ENCODE measurements around the gene ICAM1. TPM values are rescaled to one million over a fixed set of nuclear protein-coding genes. Genes with fewer than 3 reads are reported as not detected.
"Not testable (repeated sequence)": the region's sequence is repeated elsewhere in the genome, so short reads cannot be mapped to it uniquely, and the experiment has no call there.

ICAM1 gene
- polyA plus RNA-seq, 3 donors, result 5.3 to 6.7 (median 6.7) TPM

- DNase-seq (ENCODE audit: extremely low read depth in 1 of 11, low read depth in 9 of 11, low spot score in 4 of 11), result no peak
Observed at GRCh38 chr19:10262771-10263170, 8.1 kb upstream of the ICAM1 start.

DNA sequence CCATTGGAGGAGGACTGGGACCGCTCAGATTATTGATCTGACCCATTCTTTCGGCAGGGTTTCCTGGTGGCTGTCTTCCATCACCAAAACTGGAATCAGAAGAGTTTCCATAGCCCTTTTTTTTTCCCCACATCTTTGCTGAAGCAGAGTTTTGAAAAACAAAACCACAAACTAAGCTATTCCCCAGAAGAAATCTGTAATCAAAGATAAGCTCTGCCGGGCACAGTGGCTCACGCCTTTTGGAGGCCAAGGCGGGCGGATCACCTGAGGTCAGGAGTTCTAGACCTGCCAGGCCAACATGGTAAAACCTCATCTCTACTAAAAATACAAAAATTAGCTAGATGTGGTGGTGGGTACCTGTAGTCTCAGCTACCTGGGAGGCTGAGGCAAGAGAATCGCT lies 4.2 kb upstream of the ICAM1 start:
- DNase-seq (ENCODE audit: extremely low read depth in 1 of 11, low read depth in 9 of 11, low spot score in 4 of 11), result no peak

GRCh38 chr19:10268071-10268470 lies 2.8 kb upstream of the ICAM1 start:
- DNase-seq (ENCODE audit: extremely low read depth in 1 of 11, low read depth in 9 of 11, low spot score in 4 of 11), result no peak

- DNase-seq (ENCODE audit: extremely low read depth in 1 of 11, low read depth in 9 of 11, low spot score in 4 of 11), result peak in 3 of 11 donors; percentile 55 to 68 (median 67)
Observed at GRCh38 chr19:10269333-10270179, 1.4 kb upstream of the ICAM1 start.

- no peak for DNase-seq (ENCODE audit: extremely low read depth in 1 of 11, low read depth in 9 of 11, low spot score in 4 of 11)
Observed at GRCh38 chr19:10270180-10270615, 722 bp upstream of the ICAM1 start.

DNA sequence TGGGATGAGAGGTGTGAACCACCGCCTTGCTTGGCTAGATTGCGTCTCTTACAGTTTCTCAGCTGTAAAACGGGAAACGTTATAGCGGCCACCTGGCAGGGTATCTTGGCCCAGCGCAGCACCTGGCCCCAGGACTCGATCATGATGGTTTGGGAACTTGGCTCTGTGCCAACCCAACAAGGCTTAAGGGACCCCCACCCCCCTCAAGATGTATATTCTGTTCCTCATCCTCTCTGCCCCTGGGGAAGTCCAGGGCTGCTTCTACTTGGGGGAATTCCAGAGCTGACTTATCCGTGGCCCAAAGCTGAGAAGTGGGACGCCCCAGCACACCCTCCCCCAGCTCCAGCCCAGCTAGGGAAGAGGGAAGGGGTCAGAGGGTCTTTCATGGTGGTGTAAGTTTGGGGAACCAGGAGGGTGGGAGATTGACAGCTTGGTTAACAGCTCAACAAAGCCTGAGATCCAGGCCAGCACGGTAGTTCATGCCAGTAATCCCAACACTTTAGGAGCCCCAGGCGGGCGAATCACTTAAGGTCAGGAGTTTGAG lies 695 bp downstream of the ICAM1 start:
- DNase-seq (ENCODE audit: extremely low read depth in 1 of 11, low read depth in 9 of 11, low spot score in 4 of 11), result no peak

DNA sequence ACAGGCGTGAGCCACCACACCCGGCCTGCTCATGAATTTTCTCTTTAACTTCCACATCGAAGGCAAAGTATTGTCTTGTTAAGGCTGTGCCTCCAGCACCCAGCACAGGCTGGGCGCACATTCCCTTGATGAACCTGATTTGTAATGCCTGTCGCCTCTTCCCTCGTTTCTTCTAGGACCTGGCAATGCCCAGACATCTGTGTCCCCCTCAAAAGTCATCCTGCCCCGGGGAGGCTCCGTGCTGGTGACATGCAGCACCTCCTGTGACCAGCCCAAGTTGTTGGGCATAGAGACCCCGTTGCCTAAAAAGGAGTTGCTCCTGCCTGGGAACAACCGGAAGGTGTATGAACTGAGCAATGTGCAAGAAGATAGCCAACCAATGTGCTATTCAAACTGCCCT lies 3.7 kb downstream of the ICAM1 start:
- no peak for DNase-seq (ENCODE audit: extremely low read depth in 1 of 11, low read depth in 9 of 11, low spot score in 4 of 11)

DNA sequence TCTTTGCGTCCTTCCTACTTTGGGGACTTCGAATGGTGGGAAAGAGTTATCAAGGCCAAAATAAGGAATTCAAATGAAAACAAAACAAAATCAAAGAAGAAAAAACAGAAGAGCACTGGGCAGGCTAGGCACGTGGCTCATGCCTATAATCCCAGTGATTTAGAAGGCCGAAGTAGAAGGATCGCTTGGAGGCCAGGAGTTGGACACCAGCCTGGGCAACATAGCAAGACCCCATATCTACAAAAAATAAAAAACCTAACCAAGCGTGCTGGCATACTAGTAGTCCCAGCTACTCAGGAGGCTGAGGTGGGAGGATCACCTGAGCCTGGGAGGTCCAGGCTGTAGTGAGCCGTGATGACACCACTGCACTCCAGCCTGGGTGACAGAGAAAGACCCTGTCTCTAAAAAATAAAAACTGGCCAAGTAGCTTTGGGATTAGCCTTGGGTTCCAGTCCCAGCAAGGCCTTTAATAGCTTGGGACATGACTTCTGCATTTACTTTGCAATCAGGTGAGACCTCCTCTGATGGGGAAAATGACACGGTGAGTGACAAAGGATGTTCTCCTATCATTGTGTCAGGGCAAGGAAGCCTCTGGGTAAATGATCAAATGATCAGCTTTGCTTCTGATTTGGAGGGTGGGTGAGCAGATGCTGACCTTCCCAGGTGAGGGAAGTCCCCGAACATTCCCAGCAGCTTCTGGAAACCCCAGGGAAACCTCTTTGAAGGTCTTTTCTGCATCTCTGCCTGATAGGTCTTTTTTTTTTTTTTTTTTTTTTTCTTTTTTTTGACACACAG lies 7.1 kb downstream of the ICAM1 start:
- no peak for DNase-seq (ENCODE audit: extremely low read depth in 1 of 11, low read depth in 9 of 11, low spot score in 4 of 11)

GRCh38 chr19:10278935-10279334 lies 8.0 kb downstream of the ICAM1 start:
- DNase-seq (ENCODE audit: extremely low read depth in 1 of 11, low read depth in 9 of 11, low spot score in 4 of 11), result no peak

GRCh38 chr19:10279737-10280442 lies 9.0 kb downstream of the ICAM1 start:
- no peak for DNase-seq (ENCODE audit: extremely low read depth in 1 of 11, low read depth in 9 of 11, low spot score in 4 of 11)

DNA sequence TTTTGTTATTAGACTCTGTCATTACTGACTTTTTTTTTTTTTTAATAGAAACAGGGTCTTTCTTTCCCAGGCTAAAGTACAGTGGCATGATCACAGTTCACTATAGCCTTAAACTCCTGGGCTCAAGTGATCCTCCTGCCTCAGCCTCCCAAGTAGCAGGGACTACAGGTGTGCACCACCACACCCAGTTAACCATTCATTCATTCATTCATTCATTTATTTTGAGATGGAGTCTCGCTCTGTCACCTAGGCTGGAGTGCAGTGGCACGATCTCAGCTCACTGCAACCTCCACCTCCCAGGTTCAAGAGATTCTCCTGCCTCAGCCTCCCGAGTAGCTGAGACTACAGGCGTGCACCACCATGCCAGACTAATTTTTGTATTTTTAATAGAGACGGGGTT lies 11.1 kb downstream of the ICAM1 start:
- not testable (repeated sequence) for DNase-seq (ENCODE audit: extremely low read depth in 1 of 11, low read depth in 9 of 11, low spot score in 4 of 11)

GRCh38 chr19:10283301-10284064 lies 12.6 kb downstream of the ICAM1 start:
- DNase-seq (ENCODE audit: extremely low read depth in 1 of 11, low read depth in 9 of 11, low spot score in 4 of 11), result no peak

DNA sequence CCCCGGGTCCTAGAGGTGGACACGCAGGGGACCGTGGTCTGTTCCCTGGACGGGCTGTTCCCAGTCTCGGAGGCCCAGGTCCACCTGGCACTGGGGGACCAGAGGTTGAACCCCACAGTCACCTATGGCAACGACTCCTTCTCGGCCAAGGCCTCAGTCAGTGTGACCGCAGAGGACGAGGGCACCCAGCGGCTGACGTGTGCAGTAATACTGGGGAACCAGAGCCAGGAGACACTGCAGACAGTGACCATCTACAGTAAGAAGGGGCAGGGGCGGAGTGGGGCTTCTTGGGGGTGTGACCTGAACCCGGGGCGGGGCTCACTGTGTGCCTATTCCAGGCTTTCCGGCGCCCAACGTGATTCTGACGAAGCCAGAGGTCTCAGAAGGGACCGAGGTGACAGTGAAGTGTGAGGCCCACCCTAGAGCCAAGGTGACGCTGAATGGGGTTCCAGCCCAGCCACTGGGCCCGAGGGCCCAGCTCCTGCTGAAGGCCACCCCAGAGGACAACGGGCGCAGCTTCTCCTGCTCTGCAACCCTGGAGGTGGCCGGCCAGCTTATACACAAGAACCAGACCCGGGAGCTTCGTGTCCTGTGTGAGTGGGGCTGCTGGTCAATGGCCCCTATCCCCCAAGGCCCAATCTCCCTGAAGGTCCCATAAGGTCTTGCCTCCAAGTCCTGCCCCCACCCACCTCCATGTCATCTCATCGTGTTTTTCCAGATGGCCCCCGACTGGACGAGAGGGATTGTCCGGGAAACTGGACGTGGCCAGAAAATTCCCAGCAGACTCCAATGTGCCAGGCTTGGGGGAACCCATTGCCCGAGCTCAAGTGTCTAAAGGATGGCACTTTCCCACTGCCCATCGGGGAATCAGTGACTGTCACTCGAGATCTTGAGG lies 13.4 kb downstream of the ICAM1 start:
- DNase-seq (ENCODE audit: extremely low read depth in 1 of 11, low read depth in 9 of 11, low spot score in 4 of 11), result no peak

DNA sequence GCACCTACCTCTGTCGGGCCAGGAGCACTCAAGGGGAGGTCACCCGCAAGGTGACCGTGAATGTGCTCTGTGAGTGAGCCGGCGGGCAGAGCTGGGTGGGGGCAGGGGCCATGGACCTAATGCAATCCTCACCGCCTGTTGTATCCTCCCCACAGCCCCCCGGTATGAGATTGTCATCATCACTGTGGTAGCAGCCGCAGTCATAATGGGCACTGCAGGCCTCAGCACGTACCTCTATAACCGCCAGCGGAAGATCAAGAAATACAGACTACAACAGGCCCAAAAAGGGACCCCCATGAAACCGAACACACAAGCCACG lies 14.0 kb downstream of the ICAM1 start:
- DNase-seq (ENCODE audit: extremely low read depth in 1 of 11, low read depth in 9 of 11, low spot score in 4 of 11), result no peak

DNA sequence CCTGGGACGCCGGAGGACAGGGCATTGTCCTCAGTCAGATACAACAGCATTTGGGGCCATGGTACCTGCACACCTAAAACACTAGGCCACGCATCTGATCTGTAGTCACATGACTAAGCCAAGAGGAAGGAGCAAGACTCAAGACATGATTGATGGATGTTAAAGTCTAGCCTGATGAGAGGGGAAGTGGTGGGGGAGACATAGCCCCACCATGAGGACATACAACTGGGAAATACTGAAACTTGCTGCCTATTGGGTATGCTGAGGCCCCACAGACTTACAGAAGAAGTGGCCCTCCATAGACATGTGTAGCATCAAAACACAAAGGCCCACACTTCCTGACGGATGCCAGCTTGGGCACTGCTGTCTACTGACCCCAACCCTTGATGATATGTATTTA lies 14.5 kb downstream of the ICAM1 start:
- no peak for DNase-seq (ENCODE audit: extremely low read depth in 1 of 11, low read depth in 9 of 11, low spot score in 4 of 11)

GRCh38 chr19:10286803-10287737 lies 16.1 kb downstream of the ICAM1 start, which contains the start of gene ICAM4:
ICAM4 (plus strand) TSS chr19:10286955; CDS start chr19:10287013, 58 bp downstream.
- DNase-seq (ENCODE audit: extremely low read depth in 1 of 11, low read depth in 9 of 11, low spot score in 4 of 11), result peak in 7 of 11 donors; percentile 65 to 89 (median 79)
